Astrocyte (in vitro differentiated cells and primary cell): ENCODE results near the gene HTRA2.

Source experiments
- EZH2 ChIP-seq: IDR thresholded peaks from 2 replicates; pipeline ENCODE4 v1.6.1; 2012; ENCODE audit warnings: mild to moderate bottlenecking, low read length, inconsistent platforms; ENCODE audit not compliant: insufficient read depth
- TF ChIP-seq, protein P1 (sequence below): IDR thresholded peaks from 2 replicates; pipeline ENCODE4 v1.5.1; 2011; ENCODE audit warnings: low read depth, mild to moderate bottlenecking, inconsistent platforms, low read length, moderate library complexity; ENCODE audit not compliant: insufficient read depth

- TF ChIP-seq, protein P1, sequence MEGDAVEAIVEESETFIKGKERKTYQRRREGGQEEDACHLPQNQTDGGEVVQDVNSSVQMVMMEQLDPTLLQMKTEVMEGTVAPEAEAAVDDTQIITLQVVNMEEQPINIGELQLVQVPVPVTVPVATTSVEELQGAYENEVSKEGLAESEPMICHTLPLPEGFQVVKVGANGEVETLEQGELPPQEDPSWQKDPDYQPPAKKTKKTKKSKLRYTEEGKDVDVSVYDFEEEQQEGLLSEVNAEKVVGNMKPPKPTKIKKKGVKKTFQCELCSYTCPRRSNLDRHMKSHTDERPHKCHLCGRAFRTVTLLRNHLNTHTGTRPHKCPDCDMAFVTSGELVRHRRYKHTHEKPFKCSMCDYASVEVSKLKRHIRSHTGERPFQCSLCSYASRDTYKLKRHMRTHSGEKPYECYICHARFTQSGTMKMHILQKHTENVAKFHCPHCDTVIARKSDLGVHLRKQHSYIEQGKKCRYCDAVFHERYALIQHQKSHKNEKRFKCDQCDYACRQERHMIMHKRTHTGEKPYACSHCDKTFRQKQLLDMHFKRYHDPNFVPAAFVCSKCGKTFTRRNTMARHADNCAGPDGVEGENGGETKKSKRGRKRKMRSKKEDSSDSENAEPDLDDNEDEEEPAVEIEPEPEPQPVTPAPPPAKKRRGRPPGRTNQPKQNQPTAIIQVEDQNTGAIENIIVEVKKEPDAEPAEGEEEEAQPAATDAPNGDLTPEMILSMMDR: no peak
- TF ChIP-seq EZH2: no peak
Measured at GRCh38 chr2:74500578-74500946, 29.2 kb upstream of the HTRA2 start.
